Activated T-helper 2 cell treated with anti-CD3 and anti-CD28 coated beads, Interferon-gamma antibody, Interleukin-2, Interleukin-4, amounts not matched to agents 10 μg/mL and 5 μg/mL and 100 μg/mL, durations not matched to agents 14 hours and 24 hours and 36 hours (primary cell): ENCODE results near the gene HIVEP3. TPM values are rescaled to one million over a fixed set of nuclear protein-coding genes. Genes with fewer than 3 reads are reported as not detected.
"Not testable (repeated sequence)": the region's sequence is repeated elsewhere in the genome, so short reads cannot be mapped to it uniquely, and the experiment has no call there.

Experiments used
- DNase-seq: peaks from one replicate; pipeline ENCODE4 v3.0.0; 2021; ENCODE audit warnings: low spot score
- H3K27ac Mint-ChIP-seq: one replicate; pipeline ENCODE4 v1.8.0; 2021; ENCODE audit warnings: mixed read lengths
- H3K27me3 Mint-ChIP-seq: one replicate; pipeline ENCODE4 v1.8.0; 2021; ENCODE audit warnings: low read depth, mixed read lengths
- H3K36me3 Mint-ChIP-seq: one replicate; pipeline ENCODE4 v1.8.0; 2021; ENCODE audit warnings: low read depth, mixed read lengths
- H3K4me1 Mint-ChIP-seq: one replicate; pipeline ENCODE4 v1.8.0; 2021; ENCODE audit warnings: low read depth, mixed read lengths
- H3K4me3 Mint-ChIP-seq: one replicate; pipeline ENCODE4 v1.8.0; 2021; ENCODE audit warnings: low read depth, mild to moderate bottlenecking, moderate library complexity, mixed read lengths
- H3K9me3 Mint-ChIP-seq: one replicate; pipeline ENCODE4 v1.8.0; 2021; ENCODE audit warnings: mixed read lengths
- intact Hi-C: fragments of 100-400 bp; cut with micrococcal nuclease; formaldehyde crosslinking; loops from one replicate; pipeline ENCODE4 v1.15.1; 2023
- total RNA-seq: library from RNA; stranded (reverse); gene quantifications from 2 replicates; pipeline ENCODE4 v1.2.3, GENCODE V29; 2022

HIVEP3 gene
- total RNA-seq, 1 donor from 2014 or later = 33.7 TPM

GRCh38 chr1:41559331-41559730 is 359.4 kb downstream of the HIVEP3 start:
- intact Hi-C loops = no loop called here
- H3K9me3 Mint-ChIP-seq = peaks cover 19% of the 10 kb centered on the region
- peak overlapping the region; percentile 28 for H3K27ac Mint-ChIP-seq

GRCh38 chr1:41558761-41559171 is 360.0 kb downstream of the HIVEP3 start:
- peaks cover 83% of the 10 kb centered on the region for H3K36me3 Mint-ChIP-seq
- intact Hi-C loops = no loop called here
- no peaks in the 10 kb centered on the region for H3K27me3 Mint-ChIP-seq
- H3K4me1 Mint-ChIP-seq = peaks cover 4% of the 10 kb centered on the region
- H3K9me3 Mint-ChIP-seq = peaks cover 24% of the 10 kb centered on the region
- peak overlapping the region; percentile 28 for H3K27ac Mint-ChIP-seq
- no peak overlapping the region for H3K4me3 Mint-ChIP-seq
- DNase-seq = no peak

More at GRCh38 chr1:41559331-41559730, 359.4 kb downstream of the HIVEP3 start:
- Mint-ChIP-seq H3K4me1 (peaks cover 7% of the 10 kb centered on the region), H3K27me3 (no peaks in the 10 kb centered on the region), H3K36me3 (peaks cover 83% of the 10 kb centered on the region), H3K4me3 (no peak overlapping the region)
- no peak for DNase-seq

- intact Hi-C loops = no loop called here
These were observed 360.8 kb downstream of the HIVEP3 start for GRCh38 chr1:41557751-41558455.

GRCh38 chr1:41554746-41555145 is 364.0 kb downstream of the HIVEP3 start:
- H3K36me3 Mint-ChIP-seq = peaks cover 84% of the 10 kb centered on the region

More at GRCh38 chr1:41557751-41558455, 360.8 kb downstream of the HIVEP3 start:
- Mint-ChIP-seq H3K27ac (no peak overlapping the region), H3K36me3 (peaks cover 87% of the 10 kb centered on the region), H3K4me3 (no peak overlapping the region), H3K27me3 (no peaks in the 10 kb centered on the region), H3K9me3 (peaks cover 27% of the 10 kb centered on the region), H3K4me1 (peaks cover 2% of the 10 kb centered on the region)
- DNase-seq = no peak

GRCh38 chr1:41547781-41548560 is 370.8 kb downstream of the HIVEP3 start:
- H3K27ac Mint-ChIP-seq = no peak overlapping the region
- H3K27me3 Mint-ChIP-seq = no peaks in the 10 kb centered on the region
- no peaks in the 10 kb centered on the region for H3K4me1 Mint-ChIP-seq
- peaks cover 70% of the 10 kb centered on the region for H3K36me3 Mint-ChIP-seq
- no peak overlapping the region for H3K4me3 Mint-ChIP-seq
- intact Hi-C loops = no loop called here
- peaks cover 31% of the 10 kb centered on the region for H3K9me3 Mint-ChIP-seq
- DNase-seq = no peak

More at GRCh38 chr1:41554746-41555145, 364.0 kb downstream of the HIVEP3 start:
- H3K4me1 Mint-ChIP-seq, H3K27me3 Mint-ChIP-seq, DNase-seq, H3K27ac Mint-ChIP-seq, intact Hi-C loops, H3K4me3 Mint-ChIP-seq: not testable (repeated sequence)
- peaks cover 49% of the 10 kb centered on the region for H3K9me3 Mint-ChIP-seq

GRCh38 chr1:41547336-41547735 is 371.4 kb downstream of the HIVEP3 start:
- Mint-ChIP-seq H3K27ac (no peak overlapping the region), H3K4me3 (no peak overlapping the region), H3K9me3 (peaks cover 25% of the 10 kb centered on the region), H3K36me3 (peaks cover 70% of the 10 kb centered on the region), H3K27me3 (no peaks in the 10 kb centered on the region), H3K4me1 (no peaks in the 10 kb centered on the region)
- intact Hi-C loops = no loop called here
- no peak for DNase-seq

- no peaks in the 10 kb centered on the region for H3K27me3 Mint-ChIP-seq
These were observed 371.9 kb downstream of the HIVEP3 start for GRCh38 chr1:41546833-41547135.

GRCh38 chr1:41545996-41546832 is 372.5 kb downstream of the HIVEP3 start:
- DNase-seq = no peak
- no peak overlapping the region for H3K27ac Mint-ChIP-seq
- H3K36me3 Mint-ChIP-seq = peaks cover 72% of the 10 kb centered on the region
- H3K9me3 Mint-ChIP-seq = peaks cover 17% of the 10 kb centered on the region
- no peaks in the 10 kb centered on the region for H3K27me3 Mint-ChIP-seq
- no peak overlapping the region for H3K4me3 Mint-ChIP-seq
- peaks cover 4% of the 10 kb centered on the region for H3K4me1 Mint-ChIP-seq
- intact Hi-C loops = no loop called here

More at GRCh38 chr1:41546833-41547135, 371.9 kb downstream of the HIVEP3 start:
- H3K4me1 Mint-ChIP-seq = no peaks in the 10 kb centered on the region
- peaks cover 71% of the 10 kb centered on the region for H3K36me3 Mint-ChIP-seq
- no peak overlapping the region for H3K4me3 Mint-ChIP-seq
- intact Hi-C loops = no loop called here
- H3K27ac Mint-ChIP-seq = no peak overlapping the region
- H3K9me3 Mint-ChIP-seq = peaks cover 23% of the 10 kb centered on the region
- DNase-seq = no peak

- peaks cover 8% of the 10 kb centered on the region for H3K9me3 Mint-ChIP-seq
- peaks cover 5% of the 10 kb centered on the region for H3K4me1 Mint-ChIP-seq
- H3K4me3 Mint-ChIP-seq = no peak overlapping the region
- no peak overlapping the region for H3K27ac Mint-ChIP-seq
- peaks cover 67% of the 10 kb centered on the region for H3K36me3 Mint-ChIP-seq
- H3K27me3 Mint-ChIP-seq = no peaks in the 10 kb centered on the region
- DNase-seq = no peak
- intact Hi-C loops = no loop called here
These were observed 376.4 kb downstream of the HIVEP3 start for GRCh38 chr1:41542196-41542930.

- no peak overlapping the region for H3K27ac Mint-ChIP-seq
- peaks cover 63% of the 10 kb centered on the region for H3K36me3 Mint-ChIP-seq
These were observed 377.1 kb downstream of the HIVEP3 start for GRCh38 chr1:41541592-41541952.

GRCh38 chr1:41540886-41541591 is 377.7 kb downstream of the HIVEP3 start:
- H3K27ac Mint-ChIP-seq = no peak overlapping the region
- peaks cover 61% of the 10 kb centered on the region for H3K36me3 Mint-ChIP-seq
- intact Hi-C loops = no loop called here
- DNase-seq = no peak
- H3K9me3 Mint-ChIP-seq = peaks cover 8% of the 10 kb centered on the region
- H3K4me3 Mint-ChIP-seq = no peak overlapping the region
- no peaks in the 10 kb centered on the region for H3K27me3 Mint-ChIP-seq
- peaks cover 5% of the 10 kb centered on the region for H3K4me1 Mint-ChIP-seq

More at GRCh38 chr1:41541592-41541952, 377.1 kb downstream of the HIVEP3 start:
- no peak for DNase-seq
- no peaks in the 10 kb centered on the region for H3K27me3 Mint-ChIP-seq
- H3K4me3 Mint-ChIP-seq = no peak overlapping the region
- H3K9me3 Mint-ChIP-seq = peaks cover 8% of the 10 kb centered on the region
- intact Hi-C loops = no loop called here
- peaks cover 5% of the 10 kb centered on the region for H3K4me1 Mint-ChIP-seq

GRCh38 chr1:41539999-41540398 is 378.7 kb downstream of the HIVEP3 start:
- no peak overlapping the region for H3K27ac Mint-ChIP-seq
- intact Hi-C loops = no loop called here
- H3K36me3 Mint-ChIP-seq = peaks cover 63% of the 10 kb centered on the region
- H3K9me3 Mint-ChIP-seq = peaks cover 2% of the 10 kb centered on the region
- H3K27me3 Mint-ChIP-seq = no peaks in the 10 kb centered on the region
- H3K4me3 Mint-ChIP-seq = no peak overlapping the region
- no peak for DNase-seq
- peaks cover 5% of the 10 kb centered on the region for H3K4me1 Mint-ChIP-seq
